Activated CD4-positive, alpha-beta T cell treated with anti-CD3 and anti-CD28 coated beads for 36 hours (primary cell): ENCODE results near the gene ITPR2. TPM values are rescaled to one million over a fixed set of nuclear protein-coding genes. Genes with fewer than 3 reads are reported as not detected.

Experiments used
- ATAC-seq: fragments of 200-7000 bp; cut with Tn5 transposase; one replicate; pipeline ENCODE4 v1.10.0; 2021; ENCODE audit warnings: mild to moderate bottlenecking, moderate library complexity
- CTCF ChIA-PET: fragments of 350-600 bp; sonication (Branson Sonifier 250); formaldehyde crosslinking; loops from one replicate; lab custom pipeline; 2021; ENCODE audit warnings: antibody characterized with exemption; lab: Charles Lee
- POLR2A ChIA-PET: fragments of 350-600 bp; sonication (Branson Sonifier 250); formaldehyde crosslinking; loops from one replicate; lab custom pipeline; 2021; ENCODE audit warnings: antibody characterized with exemption, inconsistent platforms; lab: Charles Lee
- DNase-seq: peaks from one replicate; pipeline ENCODE4 v3.0.0-alpha.2; 2020
- H3K27ac Mint-ChIP-seq: one replicate; pipeline ENCODE4 v1.8.0; 2021; ENCODE audit warnings: mixed read lengths
- H3K27me3 Mint-ChIP-seq: one replicate; pipeline ENCODE4 v1.8.0; 2021; ENCODE audit warnings: mixed read lengths
- H3K36me3 Mint-ChIP-seq: one replicate; pipeline ENCODE4 v1.8.0; 2021; ENCODE audit warnings: low read depth, mixed read lengths
- H3K4me1 Mint-ChIP-seq: one replicate; pipeline ENCODE4 v1.8.0; 2021; ENCODE audit warnings: mixed read lengths
- H3K4me3 Mint-ChIP-seq: one replicate; pipeline ENCODE4 v1.8.0; 2021; ENCODE audit warnings: mild to moderate bottlenecking, moderate library complexity, mixed read lengths
- H3K9me3 Mint-ChIP-seq: one replicate; pipeline ENCODE4 v1.8.0; 2021; ENCODE audit warnings: low read depth, mixed read lengths
- intact Hi-C, 2 experiments: fragments of 100-400 bp; cut with DNase I in 1 of 2; cut with micrococcal nuclease in 1 of 2; formaldehyde crosslinking; loops; one replicate each; pipeline versions ENCODE4 v1.14.2 to v1.15.1; 2022 to 2024; cut with DNase I, micrococcal nuclease
- total RNA-seq, 2 experiments: library from RNA; stranded (reverse); gene quantifications; one replicate each; pipeline ENCODE4 v1.2.3, GENCODE V29; 2021

The ITPR2 gene
- total RNA-seq, 2 experiments from 2014 or later = 27.3 to 28.6 TPM

DNA sequence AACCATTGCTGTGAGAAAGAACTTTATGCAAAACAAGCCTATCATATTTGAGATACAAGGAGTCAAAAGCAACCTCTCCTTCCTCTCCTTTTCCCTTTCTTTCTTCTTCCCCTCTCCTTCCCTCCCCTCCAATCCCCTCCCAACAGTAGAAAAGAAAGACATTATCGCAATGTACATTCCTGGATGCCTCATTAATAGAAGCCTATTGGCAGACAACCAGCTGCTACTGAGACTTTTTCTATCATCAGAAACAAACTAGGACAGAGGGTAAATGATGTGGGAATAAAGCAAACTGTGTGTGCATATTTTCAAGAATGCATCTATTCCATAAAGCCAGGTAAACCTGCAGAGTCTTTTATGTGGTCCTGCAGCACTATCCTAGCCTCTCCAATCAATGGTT, 237.2 kb downstream of the ITPR2 start:
- Mint-ChIP-seq H3K27ac (no peak overlapping the region), H3K9me3 (no peaks in the 10 kb centered on the region), H3K4me1 (no peaks in the 10 kb centered on the region), H3K36me3 (peaks cover 53% of the 10 kb centered on the region), H3K27me3 (no peaks in the 10 kb centered on the region), H3K4me3 (no peak overlapping the region)
- POLR2A ChIA-PET = no interaction called here
- ATAC-seq (no peak), DNase-seq (no peak)
- CTCF ChIA-PET = no interaction called here
- intact Hi-C loops = no loop called here

DNA sequence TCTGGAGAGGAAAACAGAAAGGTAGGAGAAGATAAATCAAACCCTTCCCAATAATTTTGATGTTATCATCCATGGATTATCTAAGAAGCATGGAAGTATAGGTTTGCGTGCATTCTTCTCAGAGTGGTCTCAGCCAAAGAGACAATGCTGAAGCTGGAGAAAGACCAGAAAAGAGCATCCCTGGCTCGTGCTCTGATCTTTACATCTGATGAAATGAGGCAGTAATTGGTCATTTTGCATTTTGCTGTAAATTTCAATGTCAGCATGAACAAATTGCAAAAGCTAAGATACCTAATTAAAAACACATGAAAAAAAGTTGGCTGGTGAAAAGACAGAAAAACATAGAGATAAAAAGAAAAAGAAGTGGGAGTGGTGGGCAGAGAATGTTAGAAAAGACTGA, 252.4 kb downstream of the ITPR2 start:
- Mint-ChIP-seq H3K4me1 (peaks cover 13% of the 10 kb centered on the region), H3K27me3 (no peaks in the 10 kb centered on the region), H3K27ac (no peak overlapping the region), H3K36me3 (peaks cover 31% of the 10 kb centered on the region), H3K4me3 (no peak overlapping the region), H3K9me3 (no peaks in the 10 kb centered on the region)
- CTCF ChIA-PET = no interaction called here
- intact Hi-C loops = no loop called here
- no peak for DNase-seq
- ATAC-seq = no peak
- POLR2A ChIA-PET = interaction anchor here (0.7 kb wide), 1 partner anchor 42 kb away, joined by 4 read pairs; no protein-coding TSS in a partner anchor

GRCh38 chr12:26576266-26576665, 256.7 kb downstream of the ITPR2 start:
- ChIA-PET CTCF (no interaction called here), POLR2A (no interaction called here)
- ATAC-seq (no peak), DNase-seq (no peak)
- H3K4me1 Mint-ChIP-seq = peaks cover 13% of the 10 kb centered on the region
- no peaks in the 10 kb centered on the region for H3K9me3 Mint-ChIP-seq
- peaks cover 44% of the 10 kb centered on the region for H3K36me3 Mint-ChIP-seq
- intact Hi-C loops = no loop called here
- H3K4me3 Mint-ChIP-seq = no peak overlapping the region
- peak overlapping the region; percentile 11 for H3K27ac Mint-ChIP-seq
- H3K27me3 Mint-ChIP-seq = no peaks in the 10 kb centered on the region

GRCh38 chr12:26573225-26573909, 259.6 kb downstream of the ITPR2 start:
- intact Hi-C loops = no loop called here
- peaks cover 13% of the 10 kb centered on the region for H3K4me1 Mint-ChIP-seq
- peaks cover 28% of the 10 kb centered on the region for H3K36me3 Mint-ChIP-seq
- no peaks in the 10 kb centered on the region for H3K9me3 Mint-ChIP-seq
- H3K27ac Mint-ChIP-seq = no peak overlapping the region
- ChIA-PET CTCF (no interaction called here), POLR2A (no interaction called here)
- no peaks in the 10 kb centered on the region for H3K27me3 Mint-ChIP-seq
- no peak for ATAC-seq
- DNase-seq = no peak
- H3K4me3 Mint-ChIP-seq = no peak overlapping the region

DNA sequence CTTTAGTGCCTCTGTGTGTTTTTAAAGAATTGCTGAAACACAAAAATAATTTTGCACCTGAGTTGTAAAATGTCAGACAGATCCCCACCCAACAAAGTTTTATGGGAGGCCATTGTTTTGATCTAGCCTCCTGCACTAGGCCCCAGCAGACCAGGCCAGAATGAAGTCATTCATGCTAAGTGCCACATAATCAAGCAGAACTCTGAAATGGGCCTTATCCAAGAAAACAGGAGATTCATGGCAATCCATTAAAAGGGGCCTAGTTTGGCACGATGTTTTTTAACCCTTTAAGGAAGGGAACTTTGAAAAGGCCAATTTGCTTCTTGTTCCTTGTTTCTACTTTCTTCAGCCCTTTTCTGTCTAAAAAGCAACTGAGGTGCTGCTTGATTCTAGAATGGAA, 260.9 kb downstream of the ITPR2 start:
- ATAC-seq = no peak
- POLR2A ChIA-PET = no interaction called here
- peaks cover 24% of the 10 kb centered on the region for H3K36me3 Mint-ChIP-seq
- H3K4me1 Mint-ChIP-seq = peaks cover 10% of the 10 kb centered on the region
- intact Hi-C loops = no loop called here
- no peaks in the 10 kb centered on the region for H3K9me3 Mint-ChIP-seq
- no peak for DNase-seq
- H3K4me3 Mint-ChIP-seq = no peak overlapping the region
- H3K27ac Mint-ChIP-seq = no peak overlapping the region
- no peaks in the 10 kb centered on the region for H3K27me3 Mint-ChIP-seq
- CTCF ChIA-PET = interaction anchor here (0.8 kb wide), 1 partner anchor 147 kb away, joined by 3 read pairs; no protein-coding TSS in a partner anchor

- no peaks in the 10 kb centered on the region for H3K27me3 Mint-ChIP-seq
These were observed 261.4 kb downstream of the ITPR2 start for GRCh38 chr12:26571560-26571959.

DNA sequence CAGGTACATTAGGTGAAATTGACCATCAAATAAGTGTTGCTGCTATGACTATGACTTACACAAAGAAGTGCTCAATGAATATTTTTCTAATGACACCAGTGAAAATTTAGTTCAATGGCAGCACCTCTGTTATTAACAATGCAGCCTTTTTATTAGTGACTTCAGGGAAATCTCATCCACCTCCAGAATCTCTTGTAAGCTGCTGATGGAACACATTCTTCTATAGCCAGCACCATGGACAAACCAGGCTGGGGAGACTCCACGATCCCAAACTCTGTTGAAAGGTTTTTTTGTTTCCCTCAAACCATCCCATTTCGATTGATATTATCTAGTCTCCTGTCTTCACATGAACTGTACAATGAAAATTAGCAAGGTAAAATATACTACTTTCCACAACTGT, 265.9 kb downstream of the ITPR2 start:
- no peak overlapping the region for H3K27ac Mint-ChIP-seq
- ChIA-PET CTCF (interaction anchor here (0.6 to 1.4 kb wide), 2 partner anchors 85 to 341 kb away, joined by 3 read pairs; no protein-coding TSS in a partner anchor), POLR2A (no interaction called here)
- no peak overlapping the region for H3K4me3 Mint-ChIP-seq
- DNase-seq (no peak), ATAC-seq (no peak)
- no peaks in the 10 kb centered on the region for H3K4me1 Mint-ChIP-seq
- H3K9me3 Mint-ChIP-seq = no peaks in the 10 kb centered on the region
- peaks cover 19% of the 10 kb centered on the region for H3K36me3 Mint-ChIP-seq
- intact Hi-C loops = no loop called here
- H3K27me3 Mint-ChIP-seq = no peaks in the 10 kb centered on the region

More at GRCh38 chr12:26571560-26571959, 261.4 kb downstream of the ITPR2 start:
- POLR2A ChIA-PET = no interaction called here
- intact Hi-C loops = no loop called here
- Mint-ChIP-seq H3K27ac (no peak overlapping the region), H3K36me3 (peaks cover 21% of the 10 kb centered on the region), H3K4me3 (no peak overlapping the region), H3K9me3 (no peaks in the 10 kb centered on the region), H3K4me1 (peaks cover 4% of the 10 kb centered on the region)
- DNase-seq (no peak), ATAC-seq (no peak)
- CTCF ChIA-PET = no interaction called here

DNA sequence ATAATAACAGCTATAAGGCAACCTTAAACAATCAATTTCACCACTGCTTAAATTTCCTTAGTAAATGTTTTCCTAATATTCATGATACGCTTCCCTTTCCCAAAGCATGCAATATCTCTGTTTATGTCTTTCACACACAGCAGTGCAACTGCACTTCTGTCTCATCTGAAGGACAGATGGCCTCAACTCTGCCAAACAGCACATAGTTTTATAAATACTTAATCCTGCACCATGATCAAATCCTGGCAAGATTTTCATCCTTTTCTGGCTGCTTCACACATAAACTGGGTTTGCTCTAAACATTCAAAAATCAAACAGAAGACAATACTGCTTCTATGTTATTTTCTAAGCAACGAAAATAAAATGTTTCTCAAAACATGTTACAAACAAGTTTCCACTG, 266.3 kb downstream of the ITPR2 start:
- Mint-ChIP-seq H3K27ac (no peak overlapping the region), H3K27me3 (no peaks in the 10 kb centered on the region), H3K4me3 (no peak overlapping the region), H3K9me3 (no peaks in the 10 kb centered on the region), H3K36me3 (peaks cover 23% of the 10 kb centered on the region), H3K4me1 (no peaks in the 10 kb centered on the region)
- ChIA-PET POLR2A (no interaction called here), CTCF (interaction anchor here (0.6 kb wide), 1 partner anchor 341 kb away, joined by 3 read pairs; no protein-coding TSS in a partner anchor)
- intact Hi-C loops = no loop called here
- ATAC-seq = no peak
- DNase-seq = no peak

GRCh38 chr12:26566186-26566585, 266.8 kb downstream of the ITPR2 start:
- no peak for DNase-seq
- no peaks in the 10 kb centered on the region for H3K27me3 Mint-ChIP-seq
- H3K36me3 Mint-ChIP-seq = peaks cover 24% of the 10 kb centered on the region
- ChIA-PET POLR2A (no interaction called here), CTCF (interaction anchor here (0.6 kb wide), 1 partner anchor 342 kb away, joined by 3 read pairs; no protein-coding TSS in a partner anchor)
- H3K4me3 Mint-ChIP-seq = no peak overlapping the region
- ATAC-seq = no peak
- no peaks in the 10 kb centered on the region for H3K9me3 Mint-ChIP-seq
- intact Hi-C loops = no loop called here
- no peaks in the 10 kb centered on the region for H3K4me1 Mint-ChIP-seq
- H3K27ac Mint-ChIP-seq = no peak overlapping the region

DNA sequence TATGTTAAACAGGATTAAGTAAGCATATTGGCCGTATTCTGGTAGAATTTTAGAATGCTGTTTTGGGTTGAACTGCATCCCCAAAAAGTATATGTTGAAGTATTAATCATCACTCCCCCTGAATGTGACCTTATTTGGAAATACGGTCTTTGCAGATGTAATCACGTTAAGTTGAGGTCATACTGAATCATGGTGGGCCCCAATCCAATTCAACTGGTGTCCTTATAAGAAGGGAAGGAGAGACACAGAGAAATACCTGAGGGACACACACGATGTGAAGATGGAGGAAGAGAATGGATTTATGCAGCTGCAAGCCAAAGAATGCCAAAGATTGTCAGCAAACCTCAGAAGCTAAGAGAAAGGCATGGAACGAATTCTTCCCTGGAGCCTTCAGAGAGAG, 268.6 kb downstream of the ITPR2 start:
- Mint-ChIP-seq H3K36me3 (peaks cover 24% of the 10 kb centered on the region), H3K27me3 (no peaks in the 10 kb centered on the region), H3K9me3 (no peaks in the 10 kb centered on the region), H3K4me3 (no peak overlapping the region), H3K27ac (no peak overlapping the region), H3K4me1 (no peaks in the 10 kb centered on the region)
- CTCF ChIA-PET = no interaction called here
- intact Hi-C loops = no loop called here
- POLR2A ChIA-PET = interaction anchor here (0.6 kb wide), 1 partner anchor 316 kb away, joined by 3 read pairs; no protein-coding TSS in a partner anchor
- no peak for DNase-seq
- no peak for ATAC-seq

- CTCF ChIA-PET = no interaction called here
- Mint-ChIP-seq H3K27ac (no peak overlapping the region), H3K36me3 (peaks cover 24% of the 10 kb centered on the region), H3K9me3 (no peaks in the 10 kb centered on the region), H3K27me3 (no peaks in the 10 kb centered on the region), H3K4me3 (no peak overlapping the region), H3K4me1 (no peaks in the 10 kb centered on the region)
- ATAC-seq (no peak), DNase-seq (no peak)
- intact Hi-C loops = no loop called here
- POLR2A ChIA-PET = no interaction called here
These were observed 269.4 kb downstream of the ITPR2 start for GRCh38 chr12:26563552-26563951.

DNA sequence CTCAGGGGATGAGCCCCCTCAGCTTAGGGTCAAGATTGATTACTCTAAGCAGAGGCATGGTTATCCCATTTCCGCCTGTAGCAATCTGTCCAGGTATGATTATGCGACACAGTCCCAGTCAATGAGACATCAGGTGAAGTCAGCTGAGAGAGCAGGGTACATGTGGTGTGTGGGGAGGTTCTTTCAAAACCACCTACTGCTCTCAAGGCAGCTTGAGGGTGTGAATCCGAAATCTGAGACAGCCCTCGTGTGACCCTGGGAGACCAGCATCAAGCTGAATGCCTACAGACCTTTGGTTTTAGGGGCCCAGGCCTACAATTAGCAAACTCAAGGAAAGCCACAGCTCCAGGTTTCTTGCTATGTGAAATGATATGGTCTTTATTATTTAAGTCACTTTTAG, 275.7 kb downstream of the ITPR2 start:
- Mint-ChIP-seq H3K4me3 (no peak overlapping the region), H3K9me3 (no peaks in the 10 kb centered on the region), H3K27ac (no peak overlapping the region), H3K36me3 (peaks cover 31% of the 10 kb centered on the region), H3K27me3 (no peaks in the 10 kb centered on the region), H3K4me1 (no peaks in the 10 kb centered on the region)
- ATAC-seq (no peak), DNase-seq (no peak)
- intact Hi-C loops = no loop called here
- CTCF ChIA-PET = no interaction called here
- POLR2A ChIA-PET = no interaction called here
